Stimulated activated CD8-positive, alpha-beta memory T cell treated with anti-CD3 and anti-CD28 coated beads, Interleukin-15, amount 100 ng/mL, for 1 hour (primary cell): ENCODE results near the gene UNK.
A peak's percentile ranks its signal among the peaks of the same experiment; 100 is the strongest.

Source experiments
- DNase-seq: peaks from one replicate; pipeline ENCODE4 v3.0.0-alpha.2; 2020; ENCODE audit warnings: low read depth

UNK gene

GRCh38 chr17:75820094-75821080 lies 35.8 kb downstream of the UNK start:
- DNase-seq = no peak

- no peak for DNase-seq
These were observed 36.9 kb downstream of the UNK start for GRCh38 chr17:75821552-75821951.

DNA sequence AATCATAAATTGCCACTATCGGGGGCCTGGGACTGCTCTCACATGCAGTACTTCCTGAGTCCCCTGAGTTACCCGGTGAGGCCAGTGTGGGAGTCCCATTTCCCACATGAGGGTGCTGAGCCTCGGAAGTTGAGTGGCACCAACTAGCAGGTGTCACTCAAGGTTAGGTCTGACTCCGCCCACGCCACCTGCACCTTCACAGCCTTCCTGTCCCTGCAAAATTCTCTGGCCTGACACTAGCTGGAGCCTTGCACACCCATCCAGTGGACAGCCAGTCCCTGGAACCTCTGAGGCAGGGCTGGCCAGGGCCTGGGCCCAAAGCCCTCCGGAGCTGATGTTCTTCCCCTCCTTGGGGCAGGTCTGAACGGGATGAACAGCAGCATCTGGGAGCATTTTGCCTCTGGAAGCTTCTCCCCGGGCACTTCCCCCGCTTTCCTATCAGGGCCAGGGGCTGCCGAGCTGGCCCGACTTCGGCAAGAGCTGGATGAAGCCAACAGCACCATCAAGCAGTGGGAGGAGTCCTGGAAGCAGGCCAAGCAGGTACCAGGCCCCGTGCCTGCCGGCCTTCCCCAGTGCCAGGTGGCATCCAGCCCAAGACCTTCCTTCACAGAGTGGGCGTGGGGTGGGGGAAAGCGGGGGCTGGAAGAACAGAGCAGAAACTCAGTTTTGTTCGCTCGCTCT lies 37.7 kb downstream of the UNK start:
- DNase-seq = no peak

DNA sequence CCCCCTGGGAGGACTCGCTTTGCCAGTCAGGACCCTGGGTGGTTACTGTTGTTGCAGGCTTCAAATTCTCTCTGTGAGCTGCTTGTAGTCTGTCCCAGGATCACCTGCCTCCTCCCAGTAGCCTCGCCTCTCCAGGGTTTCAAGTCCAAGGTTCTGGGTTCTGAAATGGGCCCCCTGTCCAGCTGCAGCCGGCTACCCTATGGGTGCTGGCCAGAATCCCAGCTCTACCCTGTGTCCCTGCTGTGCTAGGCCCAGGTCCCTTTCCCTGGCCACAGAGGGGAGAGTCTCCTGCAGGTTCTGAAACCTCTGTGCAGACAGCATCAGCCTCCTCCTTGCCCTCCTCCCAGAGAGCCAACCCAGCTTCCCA lies 38.2 kb downstream of the UNK start:
- no peak for DNase-seq

DNA sequence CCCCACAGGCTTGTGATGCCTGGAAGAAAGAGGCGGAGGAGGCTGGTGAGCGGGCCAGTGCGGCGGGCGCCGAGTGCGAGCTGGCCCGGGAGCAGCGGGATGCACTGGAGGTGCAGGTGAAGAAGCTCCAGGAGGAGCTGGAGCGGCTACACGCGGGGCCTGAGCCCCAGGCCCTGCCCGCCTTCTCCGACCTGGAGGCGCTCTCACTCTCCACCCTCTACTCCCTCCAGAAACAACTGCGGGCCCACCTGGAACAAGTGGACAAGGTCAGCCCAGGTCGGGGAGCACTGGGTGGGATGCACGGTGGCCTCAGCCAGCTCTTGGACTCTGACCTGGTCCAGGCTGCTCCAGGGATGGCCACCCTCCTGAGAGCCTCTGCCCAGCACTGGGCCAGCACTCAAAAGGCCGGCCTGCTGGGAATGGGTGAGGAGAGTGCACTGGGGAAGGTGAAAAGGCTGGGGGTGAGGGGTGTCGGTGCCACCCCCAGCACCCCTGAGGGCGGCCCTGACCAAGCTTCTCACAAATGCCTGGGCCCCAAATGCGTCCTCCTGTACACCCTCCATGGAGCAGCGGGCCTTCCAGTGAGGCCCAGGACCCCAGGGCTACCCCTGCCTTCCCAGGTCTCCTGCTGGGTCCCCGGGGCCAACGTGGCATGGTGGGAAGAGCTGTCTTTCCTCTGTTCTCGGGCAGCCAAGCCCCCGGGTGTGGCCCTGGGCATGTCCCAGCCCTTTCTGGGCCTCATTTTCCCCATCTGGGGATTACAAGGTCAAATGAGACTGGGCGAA lies 38.8 kb downstream of the UNK start:
- no peak for DNase-seq

GRCh38 chr17:75824050-75824552 lies 39.5 kb downstream of the UNK start:
- no peak for DNase-seq

GRCh38 chr17:75824666-75825065 lies 40.1 kb downstream of the UNK start:
- no peak for DNase-seq

DNA sequence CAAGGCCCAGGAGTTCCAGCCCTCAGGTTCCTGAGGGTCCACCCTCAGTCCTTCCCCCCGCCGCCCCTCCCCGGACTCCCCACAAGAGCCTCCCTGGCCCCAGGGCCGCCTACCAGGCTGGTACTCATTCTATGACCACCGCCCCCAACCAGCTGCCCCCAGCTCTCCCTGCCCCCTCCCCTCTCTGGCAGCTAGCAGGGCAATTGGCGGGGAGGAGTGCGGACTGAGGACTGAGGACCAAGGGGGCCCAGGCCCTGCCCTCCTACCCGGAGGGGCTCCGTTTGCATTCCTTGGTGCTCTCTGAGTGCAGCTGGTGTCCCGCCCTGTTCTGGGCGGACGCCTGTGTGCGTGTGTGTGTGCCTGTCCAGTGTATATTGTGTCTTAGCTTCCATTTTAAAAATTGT lies 40.5 kb downstream of the UNK start:
- DNase-seq = no peak

DNA sequence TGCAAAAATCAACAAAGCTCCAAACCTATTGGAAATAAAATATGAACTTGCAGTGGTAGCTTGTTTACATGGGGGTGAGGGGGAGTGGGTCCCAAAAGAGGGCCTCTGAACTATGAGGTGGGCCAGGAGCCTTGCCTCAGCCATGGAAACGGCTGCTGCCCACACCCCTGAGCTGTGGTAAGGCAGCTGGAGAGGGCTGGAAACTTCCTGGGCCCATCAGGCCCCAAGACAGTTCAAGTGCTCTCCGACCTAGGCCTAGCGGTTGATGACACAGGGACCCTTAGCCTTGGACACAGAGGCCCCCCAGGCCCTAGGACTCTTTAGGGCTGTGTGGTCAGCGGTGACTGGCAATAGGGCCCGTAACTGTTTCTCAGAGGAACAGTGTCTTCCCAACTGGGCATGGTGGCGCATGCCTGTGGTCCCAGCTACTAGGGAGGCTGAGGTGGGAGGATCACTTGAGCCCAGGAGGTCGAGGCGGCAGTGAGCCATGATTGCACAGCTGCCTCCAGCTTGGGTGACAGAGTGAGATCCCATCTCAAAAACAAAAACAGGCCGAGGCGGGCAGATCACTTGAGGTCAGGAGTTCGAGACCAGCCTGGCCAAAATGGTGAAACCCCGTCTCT lies 41.3 kb downstream of the UNK start:
- DNase-seq = no peak

DNA sequence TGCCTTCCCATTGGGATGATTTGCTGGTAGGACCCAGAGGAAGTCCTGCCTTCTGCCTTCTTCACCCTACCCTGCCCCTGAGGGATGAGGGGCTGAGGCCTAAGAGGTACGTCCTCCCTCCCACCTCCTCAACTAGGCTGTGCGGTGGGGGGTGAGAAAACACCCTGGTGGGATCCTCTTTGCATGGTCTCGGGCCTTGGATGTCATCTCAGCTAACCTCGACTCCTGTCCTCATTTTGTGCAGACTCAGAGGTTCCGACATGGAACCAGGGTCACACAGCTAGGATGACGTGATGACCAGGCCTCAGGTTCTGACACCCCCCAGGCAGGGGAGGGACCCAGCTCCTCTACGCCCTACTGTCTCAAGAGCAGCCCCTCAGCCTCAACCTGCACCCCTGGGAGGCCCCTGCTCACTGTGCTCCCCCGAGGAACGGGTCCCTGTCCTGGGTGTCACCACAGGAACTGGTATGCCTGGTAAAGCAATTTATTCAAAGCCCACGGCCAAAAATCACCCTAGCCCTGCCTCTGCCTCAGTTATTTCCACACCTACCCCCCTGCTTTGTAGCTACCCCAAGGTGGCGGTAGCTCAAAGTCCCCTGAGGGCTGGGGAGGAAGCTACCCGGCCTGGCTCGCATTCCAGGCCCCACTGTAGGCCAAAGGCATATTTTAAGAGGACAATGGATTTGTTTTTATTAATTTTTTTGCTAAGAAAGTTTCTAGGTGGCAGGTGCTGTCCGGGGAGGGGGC lies 42.1 kb downstream of the UNK start:
- no peak for DNase-seq

- DNase-seq = peak; percentile 45
These were observed 42.9 kb downstream of the UNK start for GRCh38 chr17:75827308-75828075.

DNA sequence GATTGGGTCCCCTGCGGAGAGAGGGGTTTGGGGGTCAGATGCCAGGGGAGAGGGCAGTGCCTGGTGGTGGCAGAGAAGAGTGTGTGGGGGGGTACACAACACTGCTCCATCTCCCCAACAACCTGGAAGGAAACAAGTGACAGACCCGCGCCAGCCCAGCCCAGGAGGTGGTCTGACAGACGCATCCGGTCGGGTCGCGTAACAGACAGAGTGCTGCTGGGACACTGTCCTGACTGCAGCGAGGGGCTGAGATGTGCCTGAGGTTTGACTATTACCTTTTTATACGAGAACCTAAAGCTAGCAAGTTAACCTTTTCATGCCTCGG lies 43.4 kb downstream of the UNK start:
- no peak for DNase-seq

- no peak for DNase-seq
These were observed 44.1 kb downstream of the UNK start for GRCh38 chr17:75828741-75829140.

GRCh38 chr17:75829747-75830146 lies 45.1 kb downstream of the UNK start:
- no peak for DNase-seq

- no peak for DNase-seq
These were observed 45.8 kb downstream of the UNK start for GRCh38 chr17:75830164-75831031.

- no peak for DNase-seq
These were observed 46.5 kb downstream of the UNK start for GRCh38 chr17:75831032-75831571.

DNA sequence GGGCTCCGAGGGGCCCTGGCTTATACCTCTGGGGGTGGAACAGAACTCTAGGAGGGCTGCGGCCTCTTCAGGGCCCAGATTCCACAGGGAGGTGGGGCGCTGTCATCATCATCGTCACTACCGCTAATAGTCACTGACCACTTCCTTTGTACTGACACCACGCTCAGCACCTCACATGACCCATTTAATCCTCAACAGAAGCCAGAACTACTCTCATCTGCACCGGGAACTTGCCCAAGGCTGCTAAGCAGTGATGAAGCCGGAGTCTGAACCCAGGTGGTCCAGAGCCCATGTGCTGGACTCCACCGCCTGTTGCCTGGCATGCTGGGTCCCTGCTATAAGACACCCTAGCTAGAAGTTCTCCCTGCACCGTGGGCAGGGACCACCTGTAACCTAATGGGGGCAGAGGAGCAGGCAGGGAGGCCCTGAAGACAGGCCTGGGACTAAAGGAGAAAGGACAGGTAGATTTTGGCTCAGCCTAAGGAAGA lies 47.6 kb downstream of the UNK start:
- no peak for DNase-seq

DNA sequence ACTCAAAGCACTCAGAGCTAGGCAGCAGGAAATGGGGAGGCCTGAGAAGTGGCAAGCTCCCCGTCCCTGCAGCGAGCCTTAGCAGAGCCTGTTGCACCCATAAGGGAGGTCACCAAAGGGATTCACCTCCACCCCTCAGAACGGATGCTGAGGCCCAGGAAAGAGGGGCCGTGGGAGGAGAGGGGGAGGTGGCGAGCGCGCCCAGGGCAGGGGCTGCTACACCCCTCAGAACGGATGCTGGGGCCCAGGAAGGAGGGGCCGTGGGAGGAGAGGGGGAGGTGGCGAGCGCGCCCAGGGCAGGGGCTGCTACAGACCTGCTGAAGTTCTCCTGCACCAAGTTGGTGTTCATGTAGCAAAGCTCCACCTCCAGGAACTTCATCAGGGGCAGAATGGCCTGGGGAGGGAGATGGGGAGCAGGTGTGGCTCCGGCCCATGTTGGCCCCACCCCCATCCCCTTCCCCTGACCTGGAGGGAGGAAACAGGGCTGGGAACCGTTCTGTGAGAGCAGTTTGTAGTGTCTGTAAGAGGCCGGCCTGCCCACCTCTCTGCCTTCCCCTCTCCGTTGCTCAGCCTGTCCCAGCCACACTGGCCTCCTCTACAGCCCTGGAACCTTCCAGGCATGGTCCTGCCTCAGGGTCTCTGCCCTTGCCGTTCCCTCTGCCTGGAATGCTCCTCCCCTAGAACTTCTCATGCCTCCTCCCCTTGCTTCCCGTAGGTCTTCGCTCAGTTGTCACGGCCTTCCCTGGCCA lies 48.2 kb downstream of the UNK start:
- no peak for DNase-seq
